Embryonic facial prominence (tissue), 1 donor: Measurements from ENCODE around the gene STX1A.

ENCODE experiments used
- DNase-seq: peaks from one replicate; pipeline ENCODE4 v3.0.0-alpha.2; 2016; ENCODE audit errors: extremely low spot score

The STX1A gene

GRCh38 chr7:73649576-73649975 is 69.9 kb downstream of the STX1A start:
- no peak for DNase-seq
